ENCODE data around the gene NAALADL1.

- TF ChIP-seq POLR2A (IDR thresholded peaks at IDR 0.05; ENCODE audit: low read length) (no peak), GATA1 (IDR thresholded peaks at IDR 0.05; ENCODE audit: low read depth, low read length) (no peak)
These were observed 6.5 kb upstream of the NAALADL1 start for GRCh38 chr11:65064847-65065240.

All from erythroblast (primary cell).